Activated gamma-delta T cell treated with anti-CD3 and anti-CD28 coated beads, Interleukin-2, amount 50 U/mL, for 16 hours (primary cell): Measurements from ENCODE around the gene KDM4D.
"Not testable (repeated sequence)": the region's sequence is repeated elsewhere in the genome, so short reads cannot be mapped to it uniquely, and the experiment has no call there.

Experiments used
- DNase-seq: peaks from one replicate; pipeline ENCODE4 v3.0.0-alpha.2; 2020; ENCODE audit warnings: low read depth

KDM4D gene

GRCh38 chr11:94958121-94958696, 15.3 kb upstream of the KDM4D start:
- no peak for DNase-seq

GRCh38 chr11:94959179-94959578, 14.3 kb upstream of the KDM4D start:
- no peak for DNase-seq

- DNase-seq: no peak
These were observed 13.0 kb upstream of the KDM4D start for GRCh38 chr11:94960488-94960887.

GRCh38 chr11:94961255-94961654, 12.3 kb upstream of the KDM4D start:
- no peak for DNase-seq

GRCh38 chr11:94964934-94965333, 8.6 kb upstream of the KDM4D start:
- DNase-seq: no peak

- DNase-seq: no peak
These were observed 5.1 kb upstream of the KDM4D start for GRCh38 chr11:94968334-94968958.

GRCh38 chr11:94972700-94973098, 810 bp upstream of the KDM4D start:
- no peak for DNase-seq

GRCh38 chr11:94974178-94974577, 669 bp downstream of the KDM4D start:
- DNase-seq: no peak

GRCh38 chr11:94975599-94975998, 2.1 kb downstream of the KDM4D start:
- DNase-seq: no peak

GRCh38 chr11:94987378-94987777, 13.9 kb downstream of the KDM4D start:
- no peak for DNase-seq

- no peak for DNase-seq
These were observed 15.2 kb downstream of the KDM4D start for GRCh38 chr11:94988748-94989147.

- no peak for DNase-seq
These were observed 20.0 kb downstream of the KDM4D start for GRCh38 chr11:94993400-94993943.

GRCh38 chr11:94997437-94997836, 23.9 kb downstream of the KDM4D start:
- DNase-seq: no peak

GRCh38 chr11:94998285-94998684, 24.8 kb downstream of the KDM4D start:
- DNase-seq: no peak

- DNase-seq: no peak
These were observed 30.2 kb downstream of the KDM4D start for GRCh38 chr11:95003716-95004115.

- no peak for DNase-seq
These were observed 32.1 kb downstream of the KDM4D start for GRCh38 chr11:95005642-95006041.

- no peak for DNase-seq
These were observed 37.9 kb downstream of the KDM4D start for GRCh38 chr11:95011376-95011775.

GRCh38 chr11:95014184-95014821, 40.8 kb downstream of the KDM4D start:
- no peak for DNase-seq

- no peak for DNase-seq
These were observed 42.6 kb downstream of the KDM4D start for GRCh38 chr11:95016139-95016538.

GRCh38 chr11:95021468-95021867, 48.0 kb downstream of the KDM4D start:
- not testable (repeated sequence) for DNase-seq

- no peak for DNase-seq
These were observed 51.4 kb downstream of the KDM4D start, which contains the start of gene KDM4E for GRCh38 chr11:95024958-95025357. TSS of gene KDM4E (plus strand) at chr11:95025258. CDS start at chr11:95025558, 300 bp downstream.

- DNase-seq: not testable (repeated sequence)
These were observed 52.1 kb downstream of the KDM4D start for GRCh38 chr11:95025594-95025993.

- DNase-seq: no peak
These were observed 54.8 kb downstream of the KDM4D start for GRCh38 chr11:95028357-95028756.
